ENCODE results near the gene PLA2R1.

DNA sequence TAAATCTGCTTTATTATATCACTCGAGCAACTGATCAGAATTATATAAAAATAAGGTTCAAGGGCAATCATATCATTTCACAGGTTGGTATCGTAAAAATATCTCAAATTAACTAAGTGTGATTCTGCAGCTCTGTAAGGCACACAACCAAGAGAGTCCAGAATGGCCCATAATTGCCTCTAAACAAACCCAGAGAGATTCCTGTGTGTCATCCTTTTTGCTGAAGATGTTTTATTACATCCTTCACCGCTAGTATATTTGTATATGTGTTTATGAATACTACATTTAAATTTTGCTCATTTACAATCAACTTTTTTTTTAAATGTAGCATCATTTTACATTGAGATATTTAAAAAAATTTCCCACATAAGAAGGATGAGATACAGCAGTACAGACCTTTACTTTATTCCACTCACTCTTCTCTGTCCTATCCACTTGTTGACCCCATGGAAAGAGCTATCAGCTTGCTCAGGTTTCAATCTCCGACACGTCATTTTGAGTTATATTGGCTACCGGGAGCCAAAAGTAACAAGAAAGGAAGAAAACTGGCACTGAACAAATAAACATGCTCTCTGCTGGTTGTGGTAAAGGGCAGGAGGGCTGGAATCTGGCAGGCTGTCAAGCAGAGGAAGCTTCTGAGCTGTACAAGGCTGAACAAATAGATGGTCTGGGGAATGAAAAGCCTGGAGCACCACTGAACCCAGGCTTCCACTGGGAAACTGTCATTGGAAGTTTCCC is 23.1 kb downstream of the PLA2R1 start:
- TF ChIP-seq, protein P1, sequence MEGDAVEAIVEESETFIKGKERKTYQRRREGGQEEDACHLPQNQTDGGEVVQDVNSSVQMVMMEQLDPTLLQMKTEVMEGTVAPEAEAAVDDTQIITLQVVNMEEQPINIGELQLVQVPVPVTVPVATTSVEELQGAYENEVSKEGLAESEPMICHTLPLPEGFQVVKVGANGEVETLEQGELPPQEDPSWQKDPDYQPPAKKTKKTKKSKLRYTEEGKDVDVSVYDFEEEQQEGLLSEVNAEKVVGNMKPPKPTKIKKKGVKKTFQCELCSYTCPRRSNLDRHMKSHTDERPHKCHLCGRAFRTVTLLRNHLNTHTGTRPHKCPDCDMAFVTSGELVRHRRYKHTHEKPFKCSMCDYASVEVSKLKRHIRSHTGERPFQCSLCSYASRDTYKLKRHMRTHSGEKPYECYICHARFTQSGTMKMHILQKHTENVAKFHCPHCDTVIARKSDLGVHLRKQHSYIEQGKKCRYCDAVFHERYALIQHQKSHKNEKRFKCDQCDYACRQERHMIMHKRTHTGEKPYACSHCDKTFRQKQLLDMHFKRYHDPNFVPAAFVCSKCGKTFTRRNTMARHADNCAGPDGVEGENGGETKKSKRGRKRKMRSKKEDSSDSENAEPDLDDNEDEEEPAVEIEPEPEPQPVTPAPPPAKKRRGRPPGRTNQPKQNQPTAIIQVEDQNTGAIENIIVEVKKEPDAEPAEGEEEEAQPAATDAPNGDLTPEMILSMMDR (IDR thresholded peaks at IDR 0.05; ENCODE audit: low read length) = no peak
- TF ChIP-seq EZH2 (IDR thresholded peaks at IDR 0.05; ENCODE audit: borderline replicate concordance, low read length) = no peak
